ENCODE data around the gene ADH6. TPM values are rescaled to one million over a fixed set of nuclear protein-coding genes. Genes with fewer than 3 reads are reported as not detected.

ADH6 gene
- total and polyA plus RNA-seq, 4 donors: 0.16 to 2.2 (median 0.38) TPM

DNA sequence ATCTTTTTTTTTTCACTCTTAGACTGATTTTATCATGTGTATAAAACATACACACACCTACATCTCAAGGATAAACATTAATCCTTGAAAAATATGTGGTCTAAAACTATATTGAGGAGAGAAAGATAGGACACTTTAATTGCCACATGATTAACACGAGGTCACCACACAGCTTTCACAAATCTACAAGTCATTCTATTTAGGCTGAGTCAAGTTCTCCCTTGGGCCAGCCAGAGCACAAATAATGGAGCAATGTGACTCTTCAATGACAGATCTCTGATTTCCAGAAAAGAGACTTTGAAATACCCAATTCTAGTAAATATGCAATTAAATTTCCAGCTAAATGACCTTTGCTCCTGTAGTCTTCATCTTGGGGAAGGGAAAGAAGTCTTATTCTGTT lies 62.1 kb downstream of the ADH6 start:
- Histone ChIP-seq H3K4me1 (ENCODE audit: control insufficient read depth in 5 of 5, insufficient read depth in 5 of 5, low read length in 5 of 5) (peaks cover 0 to 6% (median 0%) of the 10 kb centered on the region in 5 donors), H3K36me3 (ENCODE audit: control insufficient read depth in 4 of 4, insufficient read depth in 4 of 4, low read length in 4 of 4) (no peaks in the 10 kb centered on the region)
- DNase-seq: peak in 1 of 3 donors; percentile 4

DNA sequence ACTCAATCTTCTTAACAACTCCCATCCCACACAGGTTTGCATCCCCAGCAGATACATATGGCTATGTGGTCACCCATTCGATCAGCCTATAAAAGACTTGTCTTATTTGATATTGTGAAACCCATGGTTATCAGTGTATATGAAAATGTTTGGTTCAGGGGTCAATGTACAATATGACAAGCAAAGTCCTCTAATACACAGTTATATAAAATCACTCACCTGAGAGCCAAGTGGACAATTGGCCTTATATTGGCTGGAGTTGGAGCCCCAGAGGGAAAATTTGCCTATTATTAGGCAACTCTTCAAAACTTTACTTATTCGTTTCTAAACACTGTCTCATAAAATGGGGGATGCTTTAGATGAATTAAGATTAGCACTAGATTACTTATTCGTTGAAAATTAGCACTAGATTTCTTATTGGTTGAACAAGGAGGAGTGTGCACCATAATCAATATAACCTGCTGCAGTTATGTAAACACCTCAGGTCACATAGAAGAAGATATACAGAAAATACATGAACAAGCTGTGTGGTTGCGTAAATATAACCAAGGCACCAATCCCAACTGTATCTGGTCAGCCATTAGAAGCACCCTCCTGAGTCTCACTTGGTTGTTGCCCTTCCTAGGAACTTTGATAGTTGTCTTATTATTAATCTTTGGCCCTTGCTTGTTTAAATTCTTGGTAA lies 64.2 kb downstream of the ADH6 start:
- ATAC-seq (ENCODE audit: insufficient read depth, low FRiP score): no peak
- TF ChIP-seq, protein P1, sequence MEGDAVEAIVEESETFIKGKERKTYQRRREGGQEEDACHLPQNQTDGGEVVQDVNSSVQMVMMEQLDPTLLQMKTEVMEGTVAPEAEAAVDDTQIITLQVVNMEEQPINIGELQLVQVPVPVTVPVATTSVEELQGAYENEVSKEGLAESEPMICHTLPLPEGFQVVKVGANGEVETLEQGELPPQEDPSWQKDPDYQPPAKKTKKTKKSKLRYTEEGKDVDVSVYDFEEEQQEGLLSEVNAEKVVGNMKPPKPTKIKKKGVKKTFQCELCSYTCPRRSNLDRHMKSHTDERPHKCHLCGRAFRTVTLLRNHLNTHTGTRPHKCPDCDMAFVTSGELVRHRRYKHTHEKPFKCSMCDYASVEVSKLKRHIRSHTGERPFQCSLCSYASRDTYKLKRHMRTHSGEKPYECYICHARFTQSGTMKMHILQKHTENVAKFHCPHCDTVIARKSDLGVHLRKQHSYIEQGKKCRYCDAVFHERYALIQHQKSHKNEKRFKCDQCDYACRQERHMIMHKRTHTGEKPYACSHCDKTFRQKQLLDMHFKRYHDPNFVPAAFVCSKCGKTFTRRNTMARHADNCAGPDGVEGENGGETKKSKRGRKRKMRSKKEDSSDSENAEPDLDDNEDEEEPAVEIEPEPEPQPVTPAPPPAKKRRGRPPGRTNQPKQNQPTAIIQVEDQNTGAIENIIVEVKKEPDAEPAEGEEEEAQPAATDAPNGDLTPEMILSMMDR (IDR thresholded peaks at IDR 0.05; ENCODE audit: control extremely low read depth, extremely low read depth): no peak

More for the DNA sequence above, 62.1 kb downstream of the ADH6 start:
- Histone ChIP-seq H3K9ac (ENCODE audit: insufficient read depth in 1 of 2, low read length in 2 of 2) (no peak overlapping the region), H3K4me3 (no peak overlapping the region), H3K9me3 (ENCODE audit: control insufficient read depth in 4 of 4, insufficient read depth in 3 of 4, low read length in 3 of 4) (no peaks in the 10 kb centered on the region), H3K27ac (ENCODE audit: low read depth in 1 of 2, low read length in 1 of 2) (no peak overlapping the region), H3K27me3 (ENCODE audit: control insufficient read depth in 3 of 3, insufficient read depth in 3 of 3, low read length in 2 of 3) (no peaks in the 10 kb centered on the region)
- TF ChIP-seq, protein P1 (IDR thresholded peaks at IDR 0.05; ENCODE audit: control extremely low read depth, extremely low read depth): no peak
- WGBS, 2 donors: 61 to 78% methylated on average over 1 of the region's 1 CpG
- ATAC-seq (ENCODE audit: insufficient read depth, low FRiP score): no peak

More for the DNA sequence above, 64.2 kb downstream of the ADH6 start:
- H3K9ac ChIP-seq (ENCODE audit: insufficient read depth in 1 of 2, low read length in 2 of 2): no peak overlapping the region
- peaks cover 0 to 6% (median 0%) of the 10 kb centered on the region in 5 donors for H3K4me1 ChIP-seq (ENCODE audit: control insufficient read depth in 5 of 5, insufficient read depth in 5 of 5, low read length in 5 of 5)
- H3K9me3 ChIP-seq (ENCODE audit: control insufficient read depth in 4 of 4, insufficient read depth in 3 of 4, low read length in 3 of 4): no peaks in the 10 kb centered on the region
- no peak for DNase-seq
- no peaks in the 10 kb centered on the region for H3K36me3 ChIP-seq (ENCODE audit: control insufficient read depth in 4 of 4, insufficient read depth in 4 of 4, low read length in 4 of 4)
- no peaks in the 10 kb centered on the region for H3K27me3 ChIP-seq (ENCODE audit: control insufficient read depth in 3 of 3, insufficient read depth in 3 of 3, low read length in 2 of 3)
- H3K4me3 ChIP-seq: no peak overlapping the region
- WGBS, 2 donors: 93 to 94% methylated on average over 4 of the region's 4 CpGs
- H3K27ac ChIP-seq (ENCODE audit: low read depth in 1 of 2, low read length in 1 of 2): no peak overlapping the region

Other genes starting within 250 kb of the ADH6 start
- gene METAP1, start 223.5 kb downstream of the ADH6 start, total RNA-seq: 10 to 100 TPM; 35.7 to 38.4 TPM
- gene METAP1, start 223.5 kb downstream of the ADH6 start, polyA plus RNA-seq: 10 to 100 TPM; 19.1 to 19.5 TPM
- 100 to 1,000 TPM; 114 to 143 TPM for gene ADH5, start 130.5 kb downstream of the ADH6 start, total RNA-seq
- 100 to 1,000 TPM in 1 of 2 donors, 10 to 100 TPM in 1; 83.7 to 140 TPM for gene ADH5, start 130.5 kb downstream of the ADH6 start, polyA plus RNA-seq
- under 1 TPM; 0.18 to 0.68 TPM for gene ADH4, start 74.9 kb downstream of the ADH6 start, total RNA-seq
- gene ADH4, start 74.9 kb downstream of the ADH6 start, polyA plus RNA-seq: under 1 TPM; 0.12 to 0.16 TPM
- 1 to 10 TPM in 1 of 2 donors, under 1 TPM in 1; 0.23 to 1.4 TPM for gene ADH1A, start 71.7 kb upstream of the ADH6 start, total RNA-seq
- gene ADH1A, start 71.7 kb upstream of the ADH6 start, polyA plus RNA-seq: under 1 TPM in 1 of 2 donors, not detected in 1; 0.06 TPM
- gene ADH1B, start 102.2 kb upstream of the ADH6 start, total RNA-seq: 1,000 to 10,000 TPM in 1 of 2 donors, 100 to 1,000 TPM in 1; 364 to 1,115 TPM
- 100 to 1,000 TPM; 106 to 186 TPM for gene ADH1B, start 102.2 kb upstream of the ADH6 start, polyA plus RNA-seq
- 1 to 10 TPM; 5.9 to 6.9 TPM for gene ADH1C, start 133.5 kb upstream of the ADH6 start, total RNA-seq
- 10 to 100 TPM in 1 of 2 donors, 1 to 10 TPM in 1; 2.6 to 14.8 TPM for gene ADH1C, start 133.5 kb upstream of the ADH6 start, polyA plus RNA-seq
- gene ADH7, start 216.1 kb upstream of the ADH6 start, total RNA-seq: 1 to 10 TPM in 1 of 2 donors, under 1 TPM in 1; 0.71 to 5.4 TPM
- 1 to 10 TPM; 1.9 to 3.9 TPM for gene ADH7, start 216.1 kb upstream of the ADH6 start, polyA plus RNA-seq

Data from lung (tissue), 12 donors.